GM23248 (cell line): Measurements from ENCODE around the gene TENM3.

Experiments
- EZH2 ChIP-seq: fragments of 200-600 bp; sonication (generic); IDR thresholded peaks from 2 replicates; pipeline ENCODE4 v1.6.1; 2018; ENCODE audit warnings: antibody characterized with exemption, mild to moderate bottlenecking; ENCODE audit not compliant: insufficient read depth, poor library complexity, severe bottlenecking
- EZH2phosphoT487 ChIP-seq: fragments of 200-600 bp; sonication (generic); IDR thresholded peaks from 2 replicates; pipeline ENCODE4 v1.6.1; 2018; ENCODE audit warnings: antibody characterized with exemption, moderate library complexity, mild to moderate bottlenecking, low read depth; ENCODE audit not compliant: insufficient read depth

- no peak for TF ChIP-seq EZH2phosphoT487
- TF ChIP-seq EZH2, result no peak
These were observed 45.6 kb upstream of the TENM3 start for GRCh38 chr4:182197611-182198010.
